Activated T-helper 1 cell treated with anti-CD3 and anti-CD28 coated beads, Interleukin-2, amount 50 U/mL, for 16 hours (primary cell): ENCODE results near the gene KIRREL3.

Experiments
- DNase-seq, 2 donors: peaks; one replicate each; pipeline ENCODE4 v3.0.0-alpha.2; 2020; ENCODE audit warnings: low read depth in 1 of 2, low spot score in 1 of 2

Gene KIRREL3

GRCh38 chr11:126608658-126609057 is 391.9 kb downstream of the KIRREL3 start:
- no peak for DNase-seq

- no peak for DNase-seq
Observed at GRCh38 chr11:126607776-126608541, 392.6 kb downstream of the KIRREL3 start.

- no peak for DNase-seq
Observed at GRCh38 chr11:126607374-126607773, 393.2 kb downstream of the KIRREL3 start.

GRCh38 chr11:126606484-126606883 is 394.1 kb downstream of the KIRREL3 start:
- no peak for DNase-seq

- DNase-seq: no peak
Observed at GRCh38 chr11:126604461-126604860, 396.1 kb downstream of the KIRREL3 start.

GRCh38 chr11:126603486-126603885 is 397.1 kb downstream of the KIRREL3 start:
- no peak for DNase-seq

- no peak for DNase-seq
Observed at GRCh38 chr11:126602993-126603392, 397.6 kb downstream of the KIRREL3 start.

- DNase-seq: no peak
Observed at GRCh38 chr11:126602349-126602940, 398.1 kb downstream of the KIRREL3 start.

- DNase-seq: no peak
Observed at GRCh38 chr11:126601550-126602215, 398.9 kb downstream of the KIRREL3 start.

- DNase-seq: no peak
Observed at GRCh38 chr11:126601136-126601535, 399.4 kb downstream of the KIRREL3 start.

GRCh38 chr11:126599217-126599897 is 401.2 kb downstream of the KIRREL3 start:
- DNase-seq: no peak

GRCh38 chr11:126598344-126599216 is 402.0 kb downstream of the KIRREL3 start:
- no peak for DNase-seq

- DNase-seq: no peak
Observed at GRCh38 chr11:126597041-126597440, 403.5 kb downstream of the KIRREL3 start.

- no peak for DNase-seq
Observed at GRCh38 chr11:126596474-126596873, 404.1 kb downstream of the KIRREL3 start.

GRCh38 chr11:126595560-126595959 is 405.0 kb downstream of the KIRREL3 start:
- DNase-seq: no peak

- DNase-seq: no peak
Observed at GRCh38 chr11:126594921-126595367, 405.6 kb downstream of the KIRREL3 start.

- no peak for DNase-seq
Observed at GRCh38 chr11:126592496-126593410, 407.8 kb downstream of the KIRREL3 start.

- DNase-seq: no peak
Observed at GRCh38 chr11:126591966-126592489, 408.5 kb downstream of the KIRREL3 start.

GRCh38 chr11:126589492-126589803 is 411.1 kb downstream of the KIRREL3 start:
- no peak for DNase-seq
